Activated naive CD4-positive, alpha-beta T cell treated with anti-CD3 and anti-CD28 coated beads, Interleukin-2, amount 10 ng/mL, durations not matched to agents 7 days and 5 days (primary cell): ENCODE measurements around the gene AMZ1.
"Not testable (repeated sequence)": the region's sequence is repeated elsewhere in the genome, so short reads cannot be mapped to it uniquely, and the experiment has no call there.

Experiments used
- CTCF ChIA-PET: fragments of 350-600 bp; sonication (Branson Sonifier 250); formaldehyde crosslinking; loops from one replicate; lab custom pipeline; 2021; ENCODE audit warnings: antibody characterized with exemption; lab: Charles Lee
- DNase-seq: peaks from one replicate; pipeline ENCODE4 v3.0.0-alpha.2; 2020
- H3K27ac Mint-ChIP-seq: one replicate; pipeline ENCODE4 v1.8.0; 2021; ENCODE audit warnings: mild to moderate bottlenecking, moderate library complexity, mixed read lengths
- H3K27me3 Mint-ChIP-seq: one replicate; pipeline ENCODE4 v1.8.0; 2021; ENCODE audit warnings: mild to moderate bottlenecking, mixed read lengths
- H3K36me3 Mint-ChIP-seq: one replicate; pipeline ENCODE4 v1.8.0; 2021; ENCODE audit warnings: mixed read lengths
- H3K4me1 Mint-ChIP-seq: one replicate; pipeline ENCODE4 v1.8.0; 2021; ENCODE audit warnings: mixed read lengths
- H3K4me3 Mint-ChIP-seq: one replicate; pipeline ENCODE4 v1.8.0; 2021; ENCODE audit warnings: mild to moderate bottlenecking, moderate library complexity, mixed read lengths
- H3K9me3 Mint-ChIP-seq: one replicate; pipeline ENCODE4 v1.8.0; 2021; ENCODE audit warnings: mixed read lengths

Gene AMZ1

GRCh38 chr7:2721842-2722241, 33.8 kb downstream of the AMZ1 start:
- Mint-ChIP-seq H3K27ac (no peak overlapping the region), H3K4me3 (no peak overlapping the region), H3K9me3 (no peaks in the 10 kb centered on the region), H3K36me3 (no peaks in the 10 kb centered on the region), H3K4me1 (peaks cover 40% of the 10 kb centered on the region), H3K27me3 (peaks cover 26% of the 10 kb centered on the region)
- DNase-seq = no peak
- CTCF ChIA-PET = interaction anchor here (1.1 kb wide), 1 partner anchor 51 kb away, joined by 3 read pairs; no protein-coding TSS in a partner anchor

- Mint-ChIP-seq H3K4me3 (no peak overlapping the region), H3K9me3 (no peaks in the 10 kb centered on the region), H3K27ac (no peak overlapping the region), H3K4me1 (peaks cover 32% of the 10 kb centered on the region), H3K27me3 (peaks cover 18% of the 10 kb centered on the region), H3K36me3 (peaks cover 2% of the 10 kb centered on the region)
- CTCF ChIA-PET = no interaction called here
- no peak for DNase-seq
These were observed 34.6 kb downstream of the AMZ1 start for GRCh38 chr7:2722591-2722990.

- no peaks in the 10 kb centered on the region for H3K9me3 Mint-ChIP-seq
- no peak overlapping the region for H3K4me3 Mint-ChIP-seq
- DNase-seq = no peak
- peaks cover 25% of the 10 kb centered on the region for H3K4me1 Mint-ChIP-seq
- CTCF ChIA-PET = no interaction called here
- peaks cover 2% of the 10 kb centered on the region for H3K36me3 Mint-ChIP-seq
- H3K27me3 Mint-ChIP-seq = peaks cover 16% of the 10 kb centered on the region
- H3K27ac Mint-ChIP-seq = no peak overlapping the region
These were observed 35.3 kb downstream of the AMZ1 start for GRCh38 chr7:2723138-2723850.

- H3K4me3 Mint-ChIP-seq = not testable (repeated sequence)
These were observed 36.0 kb downstream of the AMZ1 start for GRCh38 chr7:2724036-2724435.

GRCh38 chr7:2724453-2725177, 36.6 kb downstream of the AMZ1 start:
- Mint-ChIP-seq H3K9me3 (no peaks in the 10 kb centered on the region), H3K4me3 (no peak overlapping the region), H3K27ac (no peak overlapping the region), H3K27me3 (peaks cover 6% of the 10 kb centered on the region), H3K36me3 (peaks cover 2% of the 10 kb centered on the region), H3K4me1 (peaks cover 14% of the 10 kb centered on the region)
- DNase-seq = no peak
- CTCF ChIA-PET = no interaction called here

More at GRCh38 chr7:2724036-2724435, 36.0 kb downstream of the AMZ1 start:
- DNase-seq, H3K36me3 Mint-ChIP-seq, H3K9me3 Mint-ChIP-seq, H3K27ac Mint-ChIP-seq, H3K27me3 Mint-ChIP-seq, CTCF ChIA-PET: not testable (repeated sequence)
- peaks cover 18% of the 10 kb centered on the region for H3K4me1 Mint-ChIP-seq

GRCh38 chr7:2725178-2726105, 37.4 kb downstream of the AMZ1 start:
- Mint-ChIP-seq H3K9me3 (no peaks in the 10 kb centered on the region), H3K27me3 (peaks cover 6% of the 10 kb centered on the region), H3K27ac (no peak overlapping the region), H3K36me3 (peaks cover 2% of the 10 kb centered on the region), H3K4me1 (peaks cover 7% of the 10 kb centered on the region), H3K4me3 (no peak overlapping the region)
- DNase-seq = no peak
- CTCF ChIA-PET = no interaction called here

GRCh38 chr7:2726316-2727018, 38.5 kb downstream of the AMZ1 start:
- CTCF ChIA-PET = no interaction called here
- peaks cover 2% of the 10 kb centered on the region for H3K36me3 Mint-ChIP-seq

GRCh38 chr7:2727206-2727605, 39.2 kb downstream of the AMZ1 start:
- H3K27ac Mint-ChIP-seq, H3K9me3 Mint-ChIP-seq, DNase-seq, H3K27me3 Mint-ChIP-seq, H3K36me3 Mint-ChIP-seq, H3K4me1 Mint-ChIP-seq, H3K4me3 Mint-ChIP-seq: not testable (repeated sequence)
- CTCF ChIA-PET = interaction anchor here (2.5 kb wide), 1 partner anchor 9 kb away, joined by 11 read pairs; no protein-coding TSS in a partner anchor

More at GRCh38 chr7:2726316-2727018, 38.5 kb downstream of the AMZ1 start:
- peaks cover under 1% of the 10 kb centered on the region for H3K4me1 Mint-ChIP-seq
- no peak overlapping the region for H3K4me3 Mint-ChIP-seq
- H3K9me3 Mint-ChIP-seq = no peaks in the 10 kb centered on the region
- no peak overlapping the region for H3K27ac Mint-ChIP-seq
- H3K27me3 Mint-ChIP-seq = no peaks in the 10 kb centered on the region
- no peak for DNase-seq

GRCh38 chr7:2728316-2729030, 40.5 kb downstream of the AMZ1 start:
- Mint-ChIP-seq H3K4me3 (no peak overlapping the region), H3K9me3 (no peaks in the 10 kb centered on the region), H3K27me3 (no peaks in the 10 kb centered on the region), H3K4me1 (peaks cover 8% of the 10 kb centered on the region), H3K36me3 (peaks cover 6% of the 10 kb centered on the region), H3K27ac (no peak overlapping the region)
- CTCF ChIA-PET = interaction anchor here (2.5 kb wide), 1 partner anchor 10 kb away, joined by 11 read pairs; no protein-coding TSS in a partner anchor
- DNase-seq = no peak

- CTCF ChIA-PET = interaction anchor here (2.5 kb wide), 1 partner anchor 11 kb away, joined by 11 read pairs; no protein-coding TSS in a partner anchor
- no peaks in the 10 kb centered on the region for H3K27me3 Mint-ChIP-seq
- DNase-seq = no peak
- no peak overlapping the region for H3K4me3 Mint-ChIP-seq
- no peak overlapping the region for H3K27ac Mint-ChIP-seq
- H3K9me3 Mint-ChIP-seq = no peaks in the 10 kb centered on the region
- H3K36me3 Mint-ChIP-seq = peaks cover 6% of the 10 kb centered on the region
- H3K4me1 Mint-ChIP-seq = peaks cover 12% of the 10 kb centered on the region
These were observed 41.3 kb downstream of the AMZ1 start for GRCh38 chr7:2729031-2729892.

GRCh38 chr7:2729893-2730716, 42.1 kb downstream of the AMZ1 start:
- CTCF ChIA-PET = interaction anchor here (2.5 kb wide), 1 partner anchor 12 kb away, joined by 11 read pairs; no protein-coding TSS in a partner anchor
- H3K4me1 Mint-ChIP-seq = peaks cover 20% of the 10 kb centered on the region
- H3K27me3 Mint-ChIP-seq = peaks cover 2% of the 10 kb centered on the region
- no peaks in the 10 kb centered on the region for H3K9me3 Mint-ChIP-seq
- no peak overlapping the region for H3K27ac Mint-ChIP-seq
- no peak overlapping the region for H3K4me3 Mint-ChIP-seq
- H3K36me3 Mint-ChIP-seq = peaks cover 6% of the 10 kb centered on the region
- no peak for DNase-seq
